ENCODE measurements around the gene SPTY2D1. TPM values are rescaled to one million over a fixed set of nuclear protein-coding genes. Genes with fewer than 3 reads are reported as not detected.
A peak's percentile ranks its signal among the peaks of the same experiment; 100 is the strongest.

Gene SPTY2D1
- total RNA-seq, 3 donors from 2014 or later (not counting 1 experiment from before 2014, with no cell fraction given): 58.6 to 62.5 (median 62.0) TPM

DNA sequence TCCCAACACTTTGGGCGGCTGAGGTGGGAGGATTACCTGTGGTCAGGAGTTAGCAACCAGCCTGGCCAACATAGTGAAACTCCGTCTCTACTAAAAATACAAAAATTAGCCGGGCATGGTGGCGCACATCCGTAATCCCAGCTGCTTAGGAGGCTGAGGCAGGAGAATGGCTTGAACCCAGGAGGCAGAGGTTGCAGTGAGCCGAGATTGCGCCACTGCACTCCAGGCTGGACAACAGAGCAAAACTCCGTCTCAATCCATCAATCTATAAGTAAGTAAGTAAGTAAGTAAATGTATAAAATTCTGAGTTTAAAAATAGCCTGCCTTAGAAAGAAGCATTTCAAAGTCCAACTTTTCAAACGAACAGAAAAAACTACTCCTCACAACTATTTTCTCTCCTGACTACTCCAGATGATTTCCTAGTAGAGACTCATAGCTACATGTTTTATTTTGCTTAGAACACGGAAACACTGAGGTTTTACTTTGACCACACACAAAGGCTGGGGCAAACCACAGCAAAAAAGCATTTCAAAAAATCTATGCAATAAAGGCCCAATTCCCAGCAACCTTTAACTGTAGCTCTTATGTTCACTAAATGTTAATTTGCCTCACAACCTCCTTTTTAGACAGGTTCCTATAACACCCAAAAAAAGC is 16.3 kb downstream of the SPTY2D1 start:
- TF ChIP-seq, protein P1, sequence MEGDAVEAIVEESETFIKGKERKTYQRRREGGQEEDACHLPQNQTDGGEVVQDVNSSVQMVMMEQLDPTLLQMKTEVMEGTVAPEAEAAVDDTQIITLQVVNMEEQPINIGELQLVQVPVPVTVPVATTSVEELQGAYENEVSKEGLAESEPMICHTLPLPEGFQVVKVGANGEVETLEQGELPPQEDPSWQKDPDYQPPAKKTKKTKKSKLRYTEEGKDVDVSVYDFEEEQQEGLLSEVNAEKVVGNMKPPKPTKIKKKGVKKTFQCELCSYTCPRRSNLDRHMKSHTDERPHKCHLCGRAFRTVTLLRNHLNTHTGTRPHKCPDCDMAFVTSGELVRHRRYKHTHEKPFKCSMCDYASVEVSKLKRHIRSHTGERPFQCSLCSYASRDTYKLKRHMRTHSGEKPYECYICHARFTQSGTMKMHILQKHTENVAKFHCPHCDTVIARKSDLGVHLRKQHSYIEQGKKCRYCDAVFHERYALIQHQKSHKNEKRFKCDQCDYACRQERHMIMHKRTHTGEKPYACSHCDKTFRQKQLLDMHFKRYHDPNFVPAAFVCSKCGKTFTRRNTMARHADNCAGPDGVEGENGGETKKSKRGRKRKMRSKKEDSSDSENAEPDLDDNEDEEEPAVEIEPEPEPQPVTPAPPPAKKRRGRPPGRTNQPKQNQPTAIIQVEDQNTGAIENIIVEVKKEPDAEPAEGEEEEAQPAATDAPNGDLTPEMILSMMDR (IDR thresholded peaks at IDR 0.05): no peak
- no peaks in the 10 kb centered on the region for H3K9me3 ChIP-seq (ENCODE audit: control insufficient read depth, insufficient read depth, low read length)
- no peaks in the 10 kb centered on the region for H3K27me3 ChIP-seq (ENCODE audit: control insufficient read depth, insufficient read depth, low read length)
- H3K4me1 ChIP-seq (ENCODE audit: control insufficient read depth, insufficient read depth, low read length): peaks cover 16% of the 10 kb centered on the region
- peak overlapping the region; percentile 22 for H3K4me3 ChIP-seq (ENCODE audit: low read length)
- H3K27ac ChIP-seq (ENCODE audit: low read length): peak overlapping the region; percentile 69
- H3K36me3 ChIP-seq (ENCODE audit: control insufficient read depth, insufficient read depth, low read length): peaks cover 23% of the 10 kb centered on the region
- Mint-ChIP-seq H3K27me3 (ENCODE audit: low read depth in 2 of 2) (no peaks in the 10 kb centered on the region), H3K4me1 (peaks cover 40 to 53% of the 10 kb centered on the region in 2 donors), H3K27ac (peak overlapping the region; percentile 81 to 90), H3K9me3 (no peaks in the 10 kb centered on the region), H3K4me3 (peak overlapping the region; percentile 90), H3K36me3 (peaks cover 14% of the 10 kb centered on the region)
- peak in 1 of 2 donors; percentile 71 for DNase-seq
- intact Hi-C loops (cut with micrococcal nuclease): loop anchor here (1.0 to 2.0 kb wide), 2 partner anchors 16 to 29 kb away; partner anchors contain the start of genes SPTY2D1 and UEVLD
- 30% methylated on average over 7 of the region's 10 CpGs for WGBS (ENCODE audit: insufficient coverage)
- peak; percentile 52 to 82 (median 75) for ATAC-seq

DNA sequence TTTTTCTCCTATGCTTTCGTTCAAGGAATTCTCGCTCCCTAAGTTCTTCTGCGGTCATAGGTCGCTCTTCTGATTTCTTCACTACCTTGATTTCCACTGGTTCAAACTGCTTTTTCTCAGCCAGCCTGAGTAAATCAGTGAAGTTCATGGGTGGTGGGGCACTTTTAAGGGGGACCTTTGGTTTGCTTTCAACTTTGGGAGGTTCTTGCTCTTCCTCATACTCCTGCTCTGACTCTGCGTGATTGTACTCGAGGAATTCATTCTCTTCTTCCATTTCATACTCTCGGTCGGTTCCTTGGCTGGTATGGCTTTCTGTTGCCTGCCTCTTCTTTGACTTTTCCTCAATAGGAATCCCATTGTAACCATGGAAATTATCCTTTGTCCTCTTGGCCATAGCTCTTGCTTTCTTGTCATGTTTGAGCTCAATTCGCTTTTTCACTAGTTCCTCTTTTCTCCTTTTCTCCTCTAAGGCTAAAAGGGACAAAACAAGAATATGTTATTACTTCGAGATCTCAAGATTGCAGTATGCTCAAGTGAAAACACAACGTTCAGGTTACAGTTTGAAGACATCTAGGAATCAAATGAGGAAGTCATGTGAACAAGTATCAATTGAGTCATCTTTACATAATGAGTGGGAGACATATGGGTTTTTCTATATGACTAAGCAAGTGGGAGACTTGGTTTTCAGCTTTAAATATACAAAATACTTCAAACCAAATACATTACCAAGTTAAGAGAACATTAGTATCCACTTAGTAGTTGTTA is 18.3 kb downstream of the SPTY2D1 start:
- 77% methylated on average over 11 of the region's 11 CpGs for WGBS (ENCODE audit: insufficient coverage)
- peak overlapping the region; percentile 90 for H3K4me3 Mint-ChIP-seq

DNA sequence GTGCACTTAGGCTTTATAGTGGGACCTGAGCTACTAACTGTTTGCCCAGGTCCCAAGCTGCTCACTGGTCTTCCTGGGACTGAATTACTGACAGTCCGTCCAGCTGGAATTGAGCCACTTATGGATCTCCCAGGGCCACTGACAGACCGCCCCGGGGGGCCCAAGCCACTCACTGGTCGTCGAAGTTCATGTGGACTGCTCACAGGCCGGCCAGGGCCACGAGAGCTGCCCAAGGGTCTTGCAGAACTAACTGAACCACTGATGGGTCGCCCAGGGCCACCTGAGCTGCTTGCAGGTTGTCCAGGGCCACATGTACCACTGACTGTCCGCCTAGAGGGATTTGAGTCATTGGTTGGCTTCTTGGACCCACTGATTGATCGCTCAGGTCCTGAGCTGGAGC is 19.5 kb downstream of the SPTY2D1 start:
- peaks cover 14% of the 10 kb centered on the region for H3K36me3 Mint-ChIP-seq
- intact Hi-C loops (cut with micrococcal nuclease): no loop called here
- over 99% methylated on average over 10 of the region's 10 CpGs for WGBS (ENCODE audit: insufficient coverage)
- H3K4me3 Mint-ChIP-seq: no peak overlapping the region
- Histone ChIP-seq H3K27ac (ENCODE audit: low read length) (no peak overlapping the region), H3K4me1 (ENCODE audit: control insufficient read depth, insufficient read depth, low read length) (peaks cover 16% of the 10 kb centered on the region), H3K27me3 (ENCODE audit: control insufficient read depth, insufficient read depth, low read length) (no peaks in the 10 kb centered on the region), H3K9me3 (ENCODE audit: control insufficient read depth, insufficient read depth, low read length) (no peaks in the 10 kb centered on the region), H3K36me3 (ENCODE audit: control insufficient read depth, insufficient read depth, low read length) (peaks cover 48% of the 10 kb centered on the region), H3K4me3 (ENCODE audit: low read length) (no peak overlapping the region)
- TF ChIP-seq, protein P1 (IDR thresholded peaks at IDR 0.05): no peak
- no peak for ATAC-seq
- DNase-seq: no peak
- H3K27ac Mint-ChIP-seq: no peak overlapping the region
- no peaks in the 10 kb centered on the region for H3K9me3 Mint-ChIP-seq
- H3K4me1 Mint-ChIP-seq: peaks cover 27 to 43% of the 10 kb centered on the region in 2 donors
- no peaks in the 10 kb centered on the region for H3K27me3 Mint-ChIP-seq (ENCODE audit: low read depth in 2 of 2)

More for the DNA sequence above, 18.3 kb downstream of the SPTY2D1 start:
- H3K27ac ChIP-seq (ENCODE audit: low read length): no peak overlapping the region
- TF ChIP-seq, protein P1 (IDR thresholded peaks at IDR 0.05): no peak
- H3K27me3 ChIP-seq (ENCODE audit: control insufficient read depth, insufficient read depth, low read length): no peaks in the 10 kb centered on the region
- Mint-ChIP-seq H3K36me3 (peaks cover 14% of the 10 kb centered on the region), H3K27me3 (ENCODE audit: low read depth in 2 of 2) (no peaks in the 10 kb centered on the region), H3K27ac (peak overlapping the region in 1 of 2 donors; percentile 90), H3K9me3 (no peaks in the 10 kb centered on the region), H3K4me1 (peaks cover 30 to 43% of the 10 kb centered on the region in 2 donors)
- H3K4me1 ChIP-seq (ENCODE audit: control insufficient read depth, insufficient read depth, low read length): peaks cover 16% of the 10 kb centered on the region
- no peaks in the 10 kb centered on the region for H3K9me3 ChIP-seq (ENCODE audit: control insufficient read depth, insufficient read depth, low read length)
- peak in 1 of 3 donors; percentile 37 for ATAC-seq
- intact Hi-C loops (cut with micrococcal nuclease): no loop called here
- no peak for DNase-seq
- no peak overlapping the region for H3K4me3 ChIP-seq (ENCODE audit: low read length)
- H3K36me3 ChIP-seq (ENCODE audit: control insufficient read depth, insufficient read depth, low read length): peaks cover 36% of the 10 kb centered on the region
